ENCODE data around the gene ZNF446.

ZNF446 gene

DNA sequence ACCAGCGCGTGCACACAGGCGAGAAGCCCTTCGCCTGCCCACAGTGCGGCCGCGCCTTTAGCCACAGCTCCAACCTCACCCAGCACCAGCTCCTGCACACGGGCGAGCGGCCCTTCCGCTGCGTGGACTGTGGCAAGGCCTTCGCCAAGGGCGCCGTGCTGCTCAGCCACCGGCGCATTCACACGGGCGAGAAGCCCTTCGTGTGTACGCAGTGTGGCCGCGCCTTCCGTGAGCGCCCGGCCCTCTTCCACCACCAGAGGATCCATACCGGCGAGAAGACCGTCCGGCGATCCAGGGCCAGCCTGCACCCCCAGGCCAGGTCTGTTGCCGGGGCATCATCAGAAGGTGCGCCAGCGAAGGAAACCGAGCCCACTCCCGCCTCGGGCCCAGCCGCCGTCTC lies 4.4 kb upstream of the ZNF446 start:
- H3K9me3 ChIP-seq (ENCODE audit: control insufficient read depth, low read depth, low read length), result no peaks in the 10 kb centered on the region
- no peak overlapping the region for H3K9ac ChIP-seq (ENCODE audit: low read length)
- peaks cover 3% of the 10 kb centered on the region for H3K27me3 ChIP-seq (ENCODE audit: control insufficient read depth, insufficient read depth, low read length)
- H3K36me3 ChIP-seq (ENCODE audit: control insufficient read depth, low read depth, low read length), result peaks cover 5% of the 10 kb centered on the region
- H3K4me3 ChIP-seq (ENCODE audit: low read length), result no peak overlapping the region
- peaks cover 6% of the 10 kb centered on the region for H3K4me1 ChIP-seq (ENCODE audit: control insufficient read depth, low read depth, low read length)
- no peak overlapping the region for H3K27ac ChIP-seq (ENCODE audit: low read length)

DNA sequence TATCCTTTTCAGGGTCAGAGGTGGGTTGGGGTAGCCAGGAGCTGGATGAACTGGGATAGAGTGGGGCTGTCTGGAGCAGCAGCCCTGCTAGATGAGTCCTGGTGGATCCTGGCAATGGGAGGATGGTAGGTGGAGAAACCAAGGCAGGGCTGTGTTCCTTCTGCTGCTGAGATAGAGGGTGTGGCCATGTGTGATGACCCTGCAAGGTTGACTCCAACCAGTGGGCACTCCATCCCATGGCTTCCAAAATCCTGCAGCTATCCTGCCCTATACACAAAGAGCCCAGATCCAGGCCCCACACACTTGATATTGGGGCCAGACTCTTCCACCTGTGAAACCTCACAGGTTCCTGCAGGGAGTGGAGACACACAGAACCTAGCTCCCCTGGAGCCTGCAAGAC lies 2.4 kb upstream of the ZNF446 start:
- Histone ChIP-seq H3K36me3 (ENCODE audit: control insufficient read depth, low read depth, low read length) (peaks cover 5% of the 10 kb centered on the region), H3K9me3 (ENCODE audit: control insufficient read depth, low read depth, low read length) (no peaks in the 10 kb centered on the region), H3K4me1 (ENCODE audit: control insufficient read depth, low read depth, low read length) (peaks cover 6% of the 10 kb centered on the region), H3K27me3 (ENCODE audit: control insufficient read depth, insufficient read depth, low read length) (no peaks in the 10 kb centered on the region), H3K9ac (ENCODE audit: low read length) (no peak overlapping the region), H3K4me3 (ENCODE audit: low read length) (no peak overlapping the region), H3K27ac (ENCODE audit: low read length) (no peak overlapping the region)

DNA sequence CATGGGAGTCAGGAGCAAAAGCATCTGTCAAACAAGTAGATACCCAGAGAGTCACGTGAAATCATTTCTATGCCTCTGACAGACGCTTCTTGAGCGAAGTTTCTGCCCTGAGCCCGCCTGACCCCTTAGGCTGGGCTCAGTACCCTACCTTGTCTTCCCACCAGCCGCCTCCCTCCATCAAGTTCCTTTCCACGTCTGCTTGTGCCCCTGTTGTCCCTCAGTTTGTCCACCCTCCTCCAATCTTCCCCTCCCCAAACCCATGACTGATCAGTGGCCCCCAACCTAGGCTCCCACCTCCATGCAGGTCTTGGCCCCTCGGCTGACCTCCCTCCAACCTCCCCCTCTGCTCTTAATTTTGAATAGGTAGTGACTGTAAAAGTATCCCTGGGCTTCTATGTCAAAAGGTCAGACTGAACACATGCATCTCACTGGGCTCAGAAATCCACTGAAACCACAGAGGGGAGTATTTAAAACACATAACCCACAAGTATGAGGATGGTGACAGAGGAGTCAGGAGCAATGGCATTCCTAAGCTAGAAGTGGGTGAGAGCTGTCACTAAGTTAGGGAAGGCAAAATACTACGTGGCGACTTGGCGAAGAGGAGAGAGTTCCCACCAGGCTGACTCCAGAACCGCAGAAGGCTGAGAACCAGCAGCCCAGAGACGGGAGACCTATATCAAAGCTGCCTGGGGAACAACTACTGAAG lies 1.7 kb upstream of the ZNF446 start:
- Histone ChIP-seq H3K9ac (ENCODE audit: low read length) (no peak overlapping the region), H3K4me3 (ENCODE audit: low read length) (no peak overlapping the region), H3K27ac (ENCODE audit: low read length) (no peak overlapping the region), H3K9me3 (ENCODE audit: control insufficient read depth, low read depth, low read length) (no peaks in the 10 kb centered on the region), H3K27me3 (ENCODE audit: control insufficient read depth, insufficient read depth, low read length) (no peaks in the 10 kb centered on the region), H3K4me1 (ENCODE audit: control insufficient read depth, low read depth, low read length) (peaks cover 6% of the 10 kb centered on the region), H3K36me3 (ENCODE audit: control insufficient read depth, low read depth, low read length) (peaks cover 5% of the 10 kb centered on the region)

DNA sequence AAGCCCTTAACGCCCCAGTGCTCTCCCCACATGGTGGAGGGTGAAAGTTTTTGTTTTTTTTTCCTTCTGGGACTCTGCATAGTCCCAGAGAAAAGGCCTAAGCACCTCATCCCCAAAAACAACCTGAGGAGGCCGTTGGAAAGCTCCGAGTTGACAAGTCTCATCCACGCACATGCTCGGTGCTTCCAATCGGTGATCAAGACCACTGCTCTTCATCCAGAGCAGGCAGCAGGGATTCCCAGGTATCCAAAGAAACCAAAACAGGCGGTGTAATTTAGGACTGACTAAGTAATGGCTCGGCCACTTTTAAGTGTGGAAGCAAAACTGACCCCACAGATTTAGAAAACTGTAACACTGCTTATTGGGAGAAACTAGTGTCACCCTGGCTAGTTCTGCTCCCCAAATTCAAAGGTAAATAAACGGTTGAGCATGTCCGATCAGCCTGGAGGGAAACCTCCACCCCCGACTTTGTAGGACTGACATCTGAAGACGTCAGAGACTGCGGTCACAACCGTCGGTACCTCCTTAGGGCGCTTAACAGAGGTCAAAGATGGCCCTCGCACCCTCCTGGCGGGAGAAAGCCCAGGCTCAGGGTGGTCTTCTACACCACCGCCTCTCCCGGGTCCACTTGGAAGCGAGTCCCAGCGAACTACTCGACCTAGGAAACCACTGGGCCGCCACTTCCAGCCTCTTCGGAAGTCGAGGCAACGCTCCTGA lies 997 bp upstream of the ZNF446 start:
- Histone ChIP-seq H3K27ac (ENCODE audit: low read length) (peak overlapping the region; percentile 62), H3K9ac (ENCODE audit: low read length) (peak overlapping the region; percentile 64), H3K36me3 (ENCODE audit: control insufficient read depth, low read depth, low read length) (peaks cover 5% of the 10 kb centered on the region), H3K9me3 (ENCODE audit: control insufficient read depth, low read depth, low read length) (no peaks in the 10 kb centered on the region), H3K27me3 (ENCODE audit: control insufficient read depth, insufficient read depth, low read length) (no peaks in the 10 kb centered on the region), H3K4me1 (ENCODE audit: control insufficient read depth, low read depth, low read length) (peaks cover 6% of the 10 kb centered on the region), H3K4me3 (ENCODE audit: low read length) (peak overlapping the region; percentile 78)

DNA sequence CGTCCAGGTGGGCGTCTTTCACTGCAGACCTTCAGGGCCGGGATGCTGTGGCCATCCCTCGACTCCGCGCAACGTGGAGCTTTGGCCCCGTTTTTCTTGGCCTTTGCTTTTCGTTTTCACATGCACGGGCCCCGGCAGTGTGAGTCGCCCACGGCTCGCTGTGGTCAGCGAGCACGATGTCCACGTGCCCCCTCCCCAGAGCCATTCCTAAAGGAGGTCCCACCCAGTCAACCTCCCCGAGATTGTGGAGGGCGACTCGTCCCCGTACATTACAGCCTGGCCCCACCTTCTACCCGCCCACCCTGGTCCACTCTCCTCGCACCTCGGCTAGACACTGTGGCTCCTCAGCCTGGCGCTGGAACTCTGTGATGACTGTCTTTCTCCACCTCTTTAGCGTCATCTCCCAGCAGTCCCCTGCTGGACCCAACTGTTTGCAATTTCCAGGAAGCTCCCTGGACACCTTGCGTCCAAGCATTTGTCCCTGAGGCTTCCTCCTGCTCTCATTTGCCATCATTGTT lies 405 bp downstream of the ZNF446 start:
- peak overlapping the region; percentile 62 for H3K27ac ChIP-seq (ENCODE audit: low read length)
- H3K27me3 ChIP-seq (ENCODE audit: control insufficient read depth, insufficient read depth, low read length), result no peaks in the 10 kb centered on the region

DNA sequence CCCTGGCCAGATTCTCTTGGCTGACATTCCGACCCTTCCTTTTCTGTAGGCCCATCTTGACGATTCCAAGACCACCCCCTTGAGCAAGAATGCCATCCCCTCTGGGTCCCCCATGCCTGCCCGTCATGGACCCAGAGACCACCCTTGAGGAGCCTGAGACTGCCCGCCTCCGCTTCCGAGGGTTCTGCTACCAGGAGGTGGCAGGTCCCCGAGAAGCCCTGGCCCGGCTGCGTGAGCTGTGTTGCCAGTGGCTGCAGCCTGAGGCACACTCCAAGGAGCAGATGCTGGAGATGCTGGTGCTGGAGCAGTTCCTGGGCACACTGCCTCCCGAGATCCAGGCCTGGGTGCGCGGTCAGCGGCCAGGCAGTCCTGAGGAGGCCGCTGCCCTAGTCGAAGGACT lies 978 bp downstream of the ZNF446 start:
- H3K27me3 ChIP-seq (ENCODE audit: control insufficient read depth, insufficient read depth, low read length), result no peaks in the 10 kb centered on the region
- H3K4me3 ChIP-seq (ENCODE audit: low read length), result peak overlapping the region; percentile 78
- peaks cover 6% of the 10 kb centered on the region for H3K4me1 ChIP-seq (ENCODE audit: control insufficient read depth, low read depth, low read length)
- no peak overlapping the region for H3K27ac ChIP-seq (ENCODE audit: low read length)
- H3K9me3 ChIP-seq (ENCODE audit: control insufficient read depth, low read depth, low read length), result no peaks in the 10 kb centered on the region
- peaks cover 3% of the 10 kb centered on the region for H3K36me3 ChIP-seq (ENCODE audit: control insufficient read depth, low read depth, low read length)
- H3K9ac ChIP-seq (ENCODE audit: low read length), result no peak overlapping the region

More for the DNA sequence above, 405 bp downstream of the ZNF446 start:
- H3K4me3 ChIP-seq (ENCODE audit: low read length), result peak overlapping the region; percentile 78
- peaks cover 6% of the 10 kb centered on the region for H3K4me1 ChIP-seq (ENCODE audit: control insufficient read depth, low read depth, low read length)
- H3K9me3 ChIP-seq (ENCODE audit: control insufficient read depth, low read depth, low read length), result no peaks in the 10 kb centered on the region
- peak overlapping the region; percentile 64 for H3K9ac ChIP-seq (ENCODE audit: low read length)
- H3K36me3 ChIP-seq (ENCODE audit: control insufficient read depth, low read depth, low read length), result peaks cover 5% of the 10 kb centered on the region

DNA sequence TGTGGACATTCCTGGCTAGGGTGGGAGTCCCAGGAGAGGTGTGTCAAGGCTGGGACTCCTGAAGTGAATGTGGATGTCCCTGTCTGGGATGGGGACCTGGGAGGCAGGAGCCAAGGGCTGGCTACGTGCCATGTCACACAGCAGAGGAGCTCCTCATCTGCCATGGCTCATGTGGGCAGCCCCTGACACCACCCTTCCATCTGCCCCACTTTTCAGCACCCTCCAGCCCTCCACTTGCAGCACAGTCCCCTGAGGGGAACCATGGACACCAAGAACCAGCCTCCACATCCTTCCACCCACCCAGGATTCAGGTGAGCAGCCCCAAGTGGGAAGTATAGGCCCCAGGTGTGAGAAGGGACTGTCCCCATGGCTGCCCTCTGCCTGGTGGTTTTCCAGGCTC lies 1.7 kb downstream of the ZNF446 start:
- H3K27me3 ChIP-seq (ENCODE audit: control insufficient read depth, insufficient read depth, low read length), result no peaks in the 10 kb centered on the region
- no peak overlapping the region for H3K9ac ChIP-seq (ENCODE audit: low read length)
- no peaks in the 10 kb centered on the region for H3K36me3 ChIP-seq (ENCODE audit: control insufficient read depth, low read depth, low read length)
- no peak overlapping the region for H3K27ac ChIP-seq (ENCODE audit: low read length)
- peaks cover 6% of the 10 kb centered on the region for H3K4me1 ChIP-seq (ENCODE audit: control insufficient read depth, low read depth, low read length)
- no peaks in the 10 kb centered on the region for H3K9me3 ChIP-seq (ENCODE audit: control insufficient read depth, low read depth, low read length)
- no peak overlapping the region for H3K4me3 ChIP-seq (ENCODE audit: low read length)

DNA sequence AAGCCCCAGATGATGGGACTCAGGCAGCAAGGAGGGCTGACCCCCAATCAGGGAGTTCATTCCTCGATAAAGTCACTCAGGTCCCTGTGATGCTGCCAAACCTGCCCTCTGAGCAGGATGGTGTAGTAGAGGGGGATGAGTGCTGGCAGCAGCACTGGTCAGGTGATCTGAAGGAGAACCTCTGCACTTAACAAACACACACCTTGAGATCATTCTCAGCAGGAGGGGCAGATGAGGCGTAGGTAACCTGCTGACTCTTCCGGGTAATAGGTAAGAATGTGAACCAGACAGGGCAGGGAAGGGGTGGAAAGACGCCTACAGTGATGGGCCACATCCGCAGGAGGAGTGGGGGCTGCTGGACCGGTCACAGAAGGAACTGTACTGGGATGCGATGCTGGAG lies 3.2 kb downstream of the ZNF446 start:
- H3K4me3 ChIP-seq (ENCODE audit: low read length), result no peak overlapping the region
- H3K4me1 ChIP-seq (ENCODE audit: control insufficient read depth, low read depth, low read length), result peaks cover 6% of the 10 kb centered on the region
- no peak overlapping the region for H3K9ac ChIP-seq (ENCODE audit: low read length)
- H3K27me3 ChIP-seq (ENCODE audit: control insufficient read depth, insufficient read depth, low read length), result no peaks in the 10 kb centered on the region
- H3K27ac ChIP-seq (ENCODE audit: low read length), result no peak overlapping the region
- no peaks in the 10 kb centered on the region for H3K36me3 ChIP-seq (ENCODE audit: control insufficient read depth, low read depth, low read length)
- H3K9me3 ChIP-seq (ENCODE audit: control insufficient read depth, low read depth, low read length), result no peaks in the 10 kb centered on the region

DNA sequence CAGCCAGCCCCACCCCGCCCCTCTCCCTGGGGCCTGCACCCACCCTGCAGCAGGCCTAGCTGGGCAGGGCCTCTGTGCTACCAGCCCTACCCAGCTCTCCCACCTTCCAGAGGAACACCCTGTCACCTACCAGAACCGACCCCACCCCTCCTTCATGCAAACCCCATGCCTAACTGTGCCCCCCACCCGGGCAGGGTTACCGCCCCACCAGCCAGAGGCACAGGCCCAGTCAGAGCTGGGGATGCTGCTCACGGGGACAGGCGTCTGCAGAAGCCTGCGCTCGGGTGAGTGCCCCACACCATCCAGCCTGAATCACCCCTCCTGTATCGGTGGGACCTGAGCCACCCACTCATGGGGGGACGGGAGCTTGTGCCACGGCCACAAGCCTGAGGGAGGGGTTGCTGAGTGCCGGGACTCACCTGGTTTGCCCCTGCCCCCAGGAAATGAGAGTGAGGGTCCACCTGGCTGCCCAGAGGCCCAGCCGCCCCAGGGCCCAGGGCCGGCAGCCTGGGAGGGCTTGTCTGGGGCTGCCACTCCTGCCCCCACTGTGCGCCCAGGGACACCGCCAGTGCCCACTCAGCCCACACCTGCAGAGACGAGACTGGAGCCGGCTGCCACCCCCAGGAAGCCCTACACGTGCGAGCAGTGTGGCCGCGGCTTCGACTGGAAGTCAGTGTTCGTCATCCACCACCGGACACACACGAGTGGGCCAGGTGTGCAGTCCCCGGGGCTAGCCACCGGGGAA lies 3.8 kb downstream of the ZNF446 start:
- Histone ChIP-seq H3K9ac (ENCODE audit: low read length) (no peak overlapping the region), H3K4me3 (ENCODE audit: low read length) (no peak overlapping the region), H3K4me1 (ENCODE audit: control insufficient read depth, low read depth, low read length) (peaks cover 5% of the 10 kb centered on the region), H3K9me3 (ENCODE audit: control insufficient read depth, low read depth, low read length) (no peaks in the 10 kb centered on the region), H3K36me3 (ENCODE audit: control insufficient read depth, low read depth, low read length) (no peaks in the 10 kb centered on the region), H3K27me3 (ENCODE audit: control insufficient read depth, insufficient read depth, low read length) (no peaks in the 10 kb centered on the region), H3K27ac (ENCODE audit: low read length) (no peak overlapping the region)

DNA sequence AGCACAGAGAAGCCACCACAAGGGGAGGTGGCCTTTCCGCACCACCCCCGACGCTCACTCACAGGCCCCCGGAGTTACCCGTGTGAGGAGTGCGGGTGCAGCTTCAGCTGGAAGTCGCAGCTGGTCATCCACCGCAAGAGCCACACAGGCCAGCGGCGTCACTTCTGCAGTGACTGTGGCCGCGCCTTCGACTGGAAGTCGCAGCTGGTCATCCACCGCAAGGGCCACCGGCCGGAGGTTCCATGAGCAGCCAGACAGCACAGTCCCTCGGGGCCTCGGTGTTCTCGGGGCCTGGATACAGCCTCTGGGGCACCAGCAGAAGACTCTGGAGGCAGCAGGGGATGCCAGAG lies 4.3 kb downstream of the ZNF446 start:
- H3K9ac ChIP-seq (ENCODE audit: low read length), result no peak overlapping the region
- H3K4me3 ChIP-seq (ENCODE audit: low read length), result no peak overlapping the region

DNA sequence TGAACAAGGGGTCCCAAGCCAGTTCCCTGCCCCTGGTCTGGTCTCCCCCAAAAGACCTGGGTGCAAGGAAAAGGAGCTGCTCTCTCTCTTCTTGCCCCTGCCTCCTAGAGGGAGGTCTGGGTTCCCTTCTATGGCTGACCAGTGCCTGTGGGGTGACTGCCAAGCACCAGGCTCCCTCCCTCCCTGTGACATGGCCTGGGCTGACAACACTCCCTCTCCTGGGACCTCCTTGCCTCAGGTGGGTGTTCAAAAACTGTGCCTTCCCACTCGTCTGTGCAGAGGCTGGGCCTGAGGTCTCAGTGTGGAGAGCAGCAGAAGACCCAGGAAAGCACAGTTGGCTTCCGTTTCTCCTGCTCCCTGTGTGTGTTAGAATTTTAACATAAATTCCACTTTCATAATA lies 4.7 kb downstream of the ZNF446 start:
- no peak overlapping the region for H3K9ac ChIP-seq (ENCODE audit: low read length)
- no peaks in the 10 kb centered on the region for H3K4me1 ChIP-seq (ENCODE audit: control insufficient read depth, low read depth, low read length)
- no peaks in the 10 kb centered on the region for H3K27me3 ChIP-seq (ENCODE audit: control insufficient read depth, insufficient read depth, low read length)
- no peak overlapping the region for H3K27ac ChIP-seq (ENCODE audit: low read length)
- no peak overlapping the region for H3K4me3 ChIP-seq (ENCODE audit: low read length)
- H3K36me3 ChIP-seq (ENCODE audit: control insufficient read depth, low read depth, low read length), result no peaks in the 10 kb centered on the region
- no peaks in the 10 kb centered on the region for H3K9me3 ChIP-seq (ENCODE audit: control insufficient read depth, low read depth, low read length)

More for the DNA sequence above, 4.3 kb downstream of the ZNF446 start:
- H3K9me3 ChIP-seq (ENCODE audit: control insufficient read depth, low read depth, low read length), result no peaks in the 10 kb centered on the region
- H3K27me3 ChIP-seq (ENCODE audit: control insufficient read depth, insufficient read depth, low read length), result no peaks in the 10 kb centered on the region
- H3K4me1 ChIP-seq (ENCODE audit: control insufficient read depth, low read depth, low read length), result no peaks in the 10 kb centered on the region
- no peaks in the 10 kb centered on the region for H3K36me3 ChIP-seq (ENCODE audit: control insufficient read depth, low read depth, low read length)
- H3K27ac ChIP-seq (ENCODE audit: low read length), result no peak overlapping the region
